ENCODE data around the gene WHAMM.

DNA sequence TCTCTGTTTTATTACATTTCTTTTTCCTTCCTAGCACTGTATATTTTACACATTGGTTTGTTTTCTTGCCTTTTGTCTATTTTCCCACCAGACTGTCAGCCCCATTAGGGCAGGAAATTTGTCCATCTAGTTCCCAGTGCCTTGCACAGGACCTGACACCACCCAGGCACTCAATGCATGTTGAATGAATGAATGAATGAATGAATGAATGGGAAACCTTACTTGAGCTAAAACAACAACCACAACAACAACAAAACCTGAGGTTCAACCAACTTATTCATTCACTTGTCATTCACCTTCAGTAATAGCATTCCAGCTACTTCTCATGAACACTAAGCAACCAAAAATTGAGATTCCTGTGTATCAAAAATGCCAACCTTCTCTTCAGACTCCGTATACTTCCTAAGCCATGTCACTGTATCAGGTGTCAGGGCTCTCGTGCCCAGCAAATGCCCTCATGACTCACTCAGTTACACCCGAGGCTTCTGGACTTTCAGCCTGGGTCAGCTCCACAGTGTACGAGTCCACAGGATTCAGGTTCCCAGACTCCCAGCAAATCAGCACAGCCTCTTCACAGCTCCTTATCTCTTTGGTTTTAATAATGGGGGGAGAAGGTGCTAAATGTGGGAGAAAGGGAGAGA lies 40.9 kb upstream of the WHAMM start:
- TF ChIP-seq CTCF (IDR thresholded peaks at IDR 0.05) (no peak), POLR2A (IDR thresholded peaks at IDR 0.05) (no peak)
